GM21390 (cell line): ENCODE data around the gene TRIM66.

Source experiments
- ATAC-seq: cut with Tn5 transposase; IDR thresholded peaks from one replicate; pipeline ENCODE4 v1.9.1; 2021; ENCODE audit not compliant: unreplicated experiment

TRIM66 gene

DNA sequence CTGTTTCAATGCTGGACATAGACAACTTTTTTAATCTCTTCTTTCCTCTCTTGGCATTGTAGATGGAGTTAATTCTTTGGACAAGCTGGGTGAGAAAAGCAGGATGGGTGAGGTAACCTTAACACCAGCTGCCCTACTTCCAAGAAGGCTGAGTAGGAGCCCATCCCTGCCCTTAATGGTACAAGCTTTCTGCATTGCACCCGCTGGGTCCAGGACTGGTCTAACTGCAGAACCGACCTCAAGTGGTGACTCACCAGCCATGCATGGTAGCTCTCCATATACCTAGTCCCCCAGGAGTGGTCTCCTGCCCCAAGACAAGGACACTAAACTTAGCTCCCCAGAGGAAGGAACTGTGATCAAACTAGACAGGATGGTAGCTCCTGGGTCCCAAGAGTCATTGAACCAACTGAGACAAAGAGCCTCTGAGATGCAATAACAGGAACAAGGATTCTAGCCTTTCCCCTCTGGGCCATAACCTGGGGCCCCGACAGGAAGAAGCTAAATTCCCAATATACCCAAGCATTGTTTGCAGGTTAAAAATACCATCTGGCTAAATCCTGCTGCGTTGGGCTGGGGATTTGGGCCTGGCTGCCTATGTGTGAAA is 32.3 kb upstream of the TRIM66 start:
- no peak for ATAC-seq

- ATAC-seq: no peak
Measured at GRCh38 chr11:8713760-8714454, 31.4 kb upstream of the TRIM66 start.

DNA sequence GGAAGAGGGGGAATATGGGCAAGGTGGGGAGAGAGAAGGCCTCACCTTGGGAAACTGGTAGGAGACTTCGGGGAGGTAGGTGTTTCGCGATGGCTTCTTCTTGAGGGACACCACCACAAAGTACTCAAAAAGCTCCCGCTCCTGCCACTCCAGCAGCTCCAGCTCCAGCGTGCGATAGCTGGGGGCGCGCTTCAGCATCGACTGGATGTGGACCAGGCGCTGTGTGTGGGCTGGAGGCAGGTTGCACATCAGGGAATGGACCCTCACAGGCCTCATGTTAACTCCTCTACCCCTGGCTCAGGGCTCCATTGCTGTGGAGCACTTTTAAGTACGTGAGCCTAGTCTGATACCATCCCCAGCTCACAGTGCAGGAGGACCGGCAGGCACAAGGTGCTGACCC is 30.0 kb upstream of the TRIM66 start:
- no peak for ATAC-seq

- ATAC-seq: no peak
Measured at GRCh38 chr11:8711895-8712442, 29.5 kb upstream of the TRIM66 start.

DNA sequence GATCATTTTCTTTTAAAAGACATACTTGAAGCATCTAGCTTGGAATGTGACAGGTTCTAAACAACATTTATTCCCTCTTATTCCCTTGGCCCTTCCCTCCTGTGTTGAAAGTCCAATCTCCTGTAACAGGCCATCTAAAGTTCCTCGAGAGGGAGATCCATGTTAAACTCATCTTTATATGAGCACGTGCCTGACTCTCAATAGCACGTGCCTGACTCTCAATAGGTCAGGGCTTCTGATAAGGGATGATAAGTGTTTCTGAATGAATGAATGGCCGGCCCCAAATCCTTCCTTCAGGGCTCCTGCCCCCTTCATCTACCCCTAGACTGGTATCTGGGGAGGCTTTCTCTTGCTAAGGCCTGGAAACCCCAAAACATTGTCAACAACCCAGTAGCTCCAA is 27.3 kb upstream of the TRIM66 start:
- ATAC-seq: no peak

DNA sequence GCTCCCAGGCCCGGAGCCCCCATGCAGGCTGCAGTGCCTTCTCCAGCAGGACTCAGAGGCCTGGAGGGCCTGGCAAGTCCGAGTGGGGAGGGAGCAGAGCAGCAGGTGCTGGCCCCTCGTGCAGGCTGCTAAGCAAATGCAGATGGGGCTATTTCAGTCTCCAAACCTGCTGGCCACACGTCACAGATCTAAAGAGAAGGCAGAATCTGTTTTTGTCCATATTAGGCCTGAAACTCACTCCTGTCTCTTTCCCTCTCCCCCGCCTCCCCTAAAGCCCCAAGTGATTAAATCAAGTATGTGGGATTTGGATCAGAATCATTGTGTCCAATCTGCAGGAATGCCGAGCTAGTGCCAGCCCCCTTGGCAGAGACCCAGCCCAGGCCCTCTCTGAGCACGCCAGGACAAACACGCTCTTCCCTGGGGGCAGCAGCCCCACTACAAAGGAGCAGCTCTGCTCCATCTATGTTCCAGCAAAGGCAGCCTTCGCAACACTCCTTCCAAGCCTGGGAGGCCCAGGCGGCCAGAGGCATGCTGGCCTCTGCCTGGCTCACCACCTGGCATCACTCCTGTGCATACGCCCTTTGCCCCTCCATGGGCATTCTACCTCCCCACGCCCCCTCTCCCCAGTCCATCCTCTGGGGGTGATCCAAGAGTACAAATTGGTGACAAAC is 26.7 kb upstream of the TRIM66 start:
- ATAC-seq: no peak

DNA sequence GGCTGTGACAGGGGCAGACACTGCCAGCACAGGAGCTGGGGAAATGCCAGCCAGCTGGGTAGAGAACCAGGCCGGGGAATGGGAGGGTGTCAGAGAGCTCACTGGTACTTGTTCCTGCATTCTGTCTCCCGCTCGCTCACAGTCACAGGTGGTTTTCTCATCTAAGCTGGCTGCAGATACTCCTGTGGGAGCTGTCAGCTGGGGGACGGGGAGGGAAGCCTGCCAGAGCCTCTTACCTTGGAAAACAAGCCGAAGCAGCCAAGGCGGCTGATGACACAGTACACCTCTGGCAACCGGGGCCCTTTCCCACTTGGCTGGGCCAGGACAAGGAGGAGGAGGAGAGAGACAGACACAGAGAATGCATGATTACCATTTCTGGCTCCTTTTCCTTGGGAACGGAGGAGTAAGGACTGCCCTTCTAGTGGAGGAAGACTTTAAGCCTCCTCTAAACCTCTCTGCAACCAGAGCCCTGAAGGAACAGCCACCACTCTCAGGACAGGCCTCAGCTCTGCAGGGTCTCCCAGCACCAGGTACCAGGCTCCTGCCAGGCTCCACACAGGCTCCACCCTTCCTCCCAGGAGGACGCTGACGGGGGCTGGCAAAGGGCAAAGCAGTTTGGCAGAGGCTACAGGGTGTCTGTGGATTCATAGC is 25.2 kb upstream of the TRIM66 start:
- no peak for ATAC-seq

DNA sequence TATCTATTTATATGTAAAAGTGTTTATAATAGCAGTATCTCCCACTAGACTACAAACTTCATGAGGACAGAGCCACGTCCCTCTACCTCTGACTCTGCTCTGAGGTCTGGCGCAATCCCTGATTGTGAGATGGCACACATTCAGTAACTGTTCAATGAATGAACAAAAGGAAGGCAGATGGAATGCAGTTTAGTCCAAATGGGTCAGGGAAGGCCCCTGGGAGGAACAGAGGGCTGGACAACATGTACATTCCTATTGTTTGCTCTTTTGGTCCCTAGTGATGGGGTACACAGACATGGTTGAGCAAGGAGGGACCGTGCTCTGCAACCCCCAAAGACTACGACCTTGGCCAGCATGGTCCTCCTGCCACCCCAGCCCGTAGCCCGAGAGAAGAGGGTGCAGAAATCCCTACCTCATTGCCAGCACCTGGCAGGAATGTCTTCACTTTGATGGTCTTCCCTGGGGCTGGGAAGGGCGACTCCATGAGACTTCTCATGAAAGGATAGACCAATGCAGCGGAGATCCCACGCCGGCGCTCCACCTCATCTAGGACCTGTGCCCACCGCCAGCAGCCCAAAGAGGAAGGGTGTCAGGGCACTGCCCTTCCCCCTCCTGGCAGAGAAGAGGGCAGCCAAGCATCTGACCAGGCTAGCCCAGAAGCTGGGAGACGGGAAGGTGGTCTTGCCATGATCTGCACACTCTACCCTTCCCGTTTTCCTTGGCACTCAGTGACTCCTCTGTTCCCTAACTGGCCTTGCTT is 24.4 kb upstream of the TRIM66 start:
- ATAC-seq: no peak

DNA sequence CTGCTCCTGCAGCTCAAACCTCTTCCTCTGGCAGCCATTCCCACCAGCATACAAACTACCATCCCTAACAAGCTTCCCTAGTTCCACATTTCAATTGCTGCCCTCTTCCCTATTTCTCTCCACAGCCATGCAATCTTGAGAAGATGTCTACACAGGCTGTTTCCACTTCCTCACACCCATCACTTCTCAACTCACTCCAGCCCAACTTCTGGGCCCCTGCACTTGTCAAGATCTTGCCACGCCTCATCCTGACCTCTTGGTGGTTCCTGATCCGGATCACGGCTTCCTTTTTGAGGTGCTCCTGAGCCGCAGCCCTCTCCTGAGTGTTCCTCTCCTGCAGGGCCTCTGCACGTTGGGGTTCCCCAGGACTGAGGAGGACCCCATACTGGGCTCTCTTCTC is 22.7 kb upstream of the TRIM66 start:
- no peak for ATAC-seq

GRCh38 chr11:8704136-8704535 is 21.7 kb upstream of the TRIM66 start:
- ATAC-seq: no peak

- ATAC-seq: no peak
Measured at GRCh38 chr11:8702598-8702915, 20.1 kb upstream of the TRIM66 start.

- ATAC-seq: no peak
Measured at GRCh38 chr11:8701891-8702597, 19.6 kb upstream of the TRIM66 start.

DNA sequence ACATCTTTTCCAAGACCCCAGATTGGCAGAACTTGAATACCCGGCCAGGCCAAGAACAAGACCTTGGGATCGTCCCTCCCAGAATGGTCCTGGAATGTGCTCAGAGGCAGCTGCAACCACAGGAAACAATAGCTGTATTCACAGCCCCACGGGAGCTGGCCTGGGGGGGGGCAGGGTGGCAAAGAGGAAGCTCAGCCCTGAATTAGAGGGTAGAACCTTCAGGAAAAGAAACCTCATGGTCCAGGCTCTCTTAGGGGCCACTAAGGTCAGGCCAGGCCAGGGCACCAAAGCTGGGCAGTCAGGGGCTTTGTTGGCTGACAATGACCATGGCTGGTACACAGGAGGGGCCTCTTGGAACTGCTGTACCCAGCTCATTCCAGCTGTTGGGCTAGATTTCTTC is 17.4 kb upstream of the TRIM66 start:
- ATAC-seq: no peak

GRCh38 chr11:8698917-8699441 is 16.5 kb upstream of the TRIM66 start:
- no peak for ATAC-seq

- ATAC-seq: no peak
Measured at GRCh38 chr11:8698379-8698851, 15.9 kb upstream of the TRIM66 start.

DNA sequence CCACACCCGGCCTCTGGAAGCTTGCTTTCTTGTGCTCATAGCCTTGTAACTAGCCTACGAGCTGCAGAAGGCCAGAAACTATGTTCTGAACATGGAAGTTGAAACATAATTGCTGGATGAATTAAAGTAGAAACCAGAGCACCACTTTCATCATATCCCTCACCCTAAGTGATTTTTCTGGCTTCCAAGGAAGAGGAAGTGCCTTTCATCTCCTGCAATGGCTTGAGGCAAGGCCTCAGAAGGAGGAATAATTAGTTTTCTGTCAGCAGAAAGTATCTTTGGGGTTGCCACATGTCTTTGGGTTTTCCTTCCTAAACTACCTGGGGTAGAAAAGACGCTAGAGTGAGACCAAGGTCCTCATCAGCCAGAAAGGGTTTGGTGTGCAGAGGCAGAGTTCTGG is 14.6 kb upstream of the TRIM66 start:
- no peak for ATAC-seq

DNA sequence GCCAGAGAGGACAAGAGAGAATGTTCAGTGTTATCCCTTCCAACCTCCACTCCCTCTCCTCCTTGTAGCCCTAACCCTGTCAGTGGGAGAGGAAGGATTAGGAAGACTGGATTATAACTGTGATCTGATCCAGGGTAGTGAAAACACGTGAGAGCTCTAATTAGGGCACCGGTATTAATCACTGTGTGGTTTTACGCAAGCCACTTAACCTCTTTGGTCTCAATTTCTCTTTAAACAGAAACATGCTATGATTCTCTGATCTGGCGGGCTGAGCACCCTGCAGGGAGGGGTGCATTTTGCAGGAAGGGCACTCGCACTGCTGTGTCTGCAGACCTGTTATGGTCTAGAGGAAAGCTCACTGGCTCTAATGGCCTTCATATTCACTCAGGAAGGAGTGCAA is 11.7 kb upstream of the TRIM66 start:
- no peak for ATAC-seq

DNA sequence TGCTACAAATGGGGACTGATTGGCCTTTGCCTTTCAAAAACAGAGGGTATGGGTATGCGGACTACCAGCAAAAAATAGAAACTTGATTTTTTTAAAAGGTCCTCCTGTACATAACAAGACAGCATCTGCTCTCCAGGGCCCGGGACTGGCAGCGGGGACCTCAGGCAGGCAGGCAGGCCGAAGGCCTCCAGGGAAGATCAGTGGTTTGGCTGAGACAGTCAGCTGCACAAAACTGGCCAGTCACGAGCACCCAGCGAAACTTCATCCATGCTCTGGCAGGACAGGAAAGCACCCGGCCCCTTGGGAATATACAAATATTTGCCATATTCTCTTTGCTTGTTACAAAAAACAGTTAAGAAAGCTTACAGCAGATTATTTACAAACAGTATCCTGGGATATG is 11.1 kb upstream of the TRIM66 start:
- no peak for ATAC-seq

GRCh38 chr11:8693010-8693551 is 10.6 kb upstream of the TRIM66 start:
- no peak for ATAC-seq

DNA sequence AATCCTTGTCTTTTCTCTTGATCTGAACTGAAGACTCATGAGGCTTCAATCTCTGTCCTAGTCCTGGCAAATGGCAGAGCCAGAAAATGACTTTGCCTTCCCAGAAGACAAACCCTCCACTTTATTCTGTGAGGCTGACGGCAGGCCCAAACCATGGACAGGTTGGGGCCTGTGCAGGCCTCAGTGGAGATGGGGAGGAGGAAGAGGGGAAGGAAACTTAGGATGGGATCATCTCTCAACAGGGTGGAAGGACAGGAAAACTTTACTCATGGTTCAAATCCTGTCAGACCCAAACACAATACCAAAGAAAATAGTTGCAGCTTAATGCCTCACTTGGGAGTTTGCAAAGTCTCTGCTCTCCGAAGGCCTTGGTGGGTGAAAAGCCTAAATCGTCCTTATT is 10.0 kb upstream of the TRIM66 start:
- ATAC-seq: no peak
